Mesenchymal stem cell (in vitro differentiated cells and primary cell): ENCODE results near the gene P2RX2.

ENCODE experiments used
- DNase-seq: peaks from one replicate; pipeline ENCODE4 v3.0.0-alpha.2; 2013
- H2AFZ ChIP-seq: one replicate; pipeline ENCODE4 v1.6.1; 2013; ENCODE audit warnings: low read depth, mild to moderate bottlenecking, control low read depth, inconsistent platforms, low read length, moderate library complexity
- H2AK5ac ChIP-seq: 2 replicates; pipeline ENCODE4 v1.6.1; 2013; ENCODE audit warnings: low read length, moderate library complexity, mild to moderate bottlenecking, inconsistent platforms; ENCODE audit not compliant: severe bottlenecking
- H2BK120ac ChIP-seq: one replicate; pipeline ENCODE4 v1.6.1; 2013; ENCODE audit warnings: low read depth, mild to moderate bottlenecking, inconsistent platforms, low read length, moderate library complexity
- H2BK12ac ChIP-seq, 2 experiments: one replicate each; pipeline ENCODE4 v1.6.1; 2013; ENCODE audit warnings: inconsistent platforms in 2 of 2, low read length in 2 of 2, mild to moderate bottlenecking in 2 of 2, moderate library complexity in 2 of 2, control low read depth in 1 of 2
- H2BK15ac ChIP-seq: one replicate; pipeline ENCODE4 v1.6.1; 2013; ENCODE audit warnings: mild to moderate bottlenecking, low read depth, inconsistent platforms; ENCODE audit not compliant: poor library complexity, severe bottlenecking
- H2BK5ac ChIP-seq: 2 replicates; pipeline ENCODE4 v1.6.1; 2013; ENCODE audit warnings: low read depth, mild to moderate bottlenecking, low read length, control low read depth, inconsistent platforms; ENCODE audit not compliant: poor library complexity, severe bottlenecking
- H3K14ac ChIP-seq, 2 experiments: one replicate each; pipeline ENCODE4 v1.6.1; 2013; ENCODE audit warnings: inconsistent platforms in 2 of 2, low read length in 2 of 2, control low read depth in 1 of 2, mild to moderate bottlenecking in 1 of 2, moderate library complexity in 1 of 2
- H3K18ac ChIP-seq, 2 experiments: one replicate each; pipeline ENCODE4 v1.6.1; 2013; ENCODE audit warnings: inconsistent platforms in 2 of 2, low read length in 2 of 2, control low read depth in 1 of 2, low read depth in 1 of 2, mild to moderate bottlenecking in 1 of 2
- H3K23ac ChIP-seq, 2 experiments: one replicate each; pipeline ENCODE4 v1.6.1; 2013; ENCODE audit warnings: inconsistent platforms in 2 of 2, low read length in 2 of 2, mild to moderate bottlenecking in 2 of 2, moderate library complexity in 2 of 2, control low read depth in 1 of 2
- H3K27ac ChIP-seq: 2 replicates; pipeline ENCODE4 v1.5.1; 2013; ENCODE audit warnings: mild to moderate bottlenecking, moderate library complexity, low read length, control low read depth, inconsistent platforms; ENCODE audit not compliant: poor library complexity, severe bottlenecking
- H3K27me3 ChIP-seq, 2 experiments: 2 replicates each; pipeline versions ENCODE4 v1.6.1 to v1.7.0; 2013; ENCODE audit warnings: low read length in 2 of 2, mild to moderate bottlenecking in 2 of 2, moderate library complexity in 2 of 2, control low read depth in 1 of 2, inconsistent platforms in 1 of 2; ENCODE audit not compliant: control insufficient read depth in 1 of 2, insufficient read depth in 1 of 2
- H3K36me3 ChIP-seq, 2 experiments: 2 replicates each; pipeline versions ENCODE4 v1.6.1 to v1.7.0; 2013; ENCODE audit warnings: low read length in 2 of 2, control low read depth in 1 of 2, inconsistent platforms in 1 of 2, low read depth in 1 of 2, mild to moderate bottlenecking in 1 of 2; ENCODE audit not compliant: insufficient read depth in 2 of 2, control insufficient read depth in 1 of 2
- H3K4ac ChIP-seq, 2 experiments: one replicate each; pipeline ENCODE4 v1.6.1; 2013; ENCODE audit warnings: inconsistent platforms in 2 of 2, low read length in 2 of 2, mild to moderate bottlenecking in 2 of 2, moderate library complexity in 2 of 2, control low read depth in 1 of 2, low read depth in 1 of 2
- H3K4me1 ChIP-seq: 2 replicates; pipeline ENCODE4 v1.6.1; 2013; ENCODE audit warnings: low read depth, low read length, control low read depth; ENCODE audit not compliant: control insufficient read depth, insufficient read depth
- H3K4me2 ChIP-seq: 2 replicates; pipeline ENCODE4 v1.6.1; 2013; ENCODE audit warnings: low read length, mild to moderate bottlenecking, inconsistent platforms; ENCODE audit not compliant: poor library complexity, severe bottlenecking
- H3K4me3 ChIP-seq, 2 experiments: 2 replicates each; pipeline versions ENCODE4 v1.5.1 to v1.7.0; 2013; ENCODE audit warnings: low read length in 2 of 2, mild to moderate bottlenecking in 2 of 2, control low read depth in 1 of 2, low read depth in 1 of 2; ENCODE audit not compliant: insufficient read depth in 1 of 2
- H3K79me1 ChIP-seq: replicated peaks from 2 replicates; pipeline ENCODE4 v1.6.1; 2013; ENCODE audit warnings: mild to moderate bottlenecking, control low read depth, low read length, inconsistent platforms; ENCODE audit not compliant: poor library complexity, severe bottlenecking
- H3K9ac ChIP-seq: 2 replicates; pipeline ENCODE4 v1.7.0; 2013; ENCODE audit warnings: mild to moderate bottlenecking, low read length, moderate library complexity
- H3K9me3 ChIP-seq: 2 replicates; pipeline ENCODE4 v1.7.0; 2013; ENCODE audit warnings: mild to moderate bottlenecking, low read length; ENCODE audit not compliant: control insufficient read depth
- H4K8ac ChIP-seq: one replicate; pipeline ENCODE4 v1.6.1; 2013; ENCODE audit warnings: inconsistent platforms, mild to moderate bottlenecking, low read length, moderate library complexity
- H4K91ac ChIP-seq: one replicate; pipeline ENCODE4 v1.6.1; 2013; ENCODE audit warnings: mild to moderate bottlenecking, low read length, inconsistent platforms
- WGBS: methylation state at CpG from one replicate; pipeline ENCODE4 v1.1.7; 2013; ENCODE audit warnings: mixed read lengths; 5-methylcytosine and 5-hydroxymethylcytosine counted together

The P2RX2 gene

GRCh38 chr12:132587781-132588180, 30.8 kb upstream of the P2RX2 start:
- Histone ChIP-seq H2BK5ac (no peak overlapping the region), H2AFZ (no peak overlapping the region), H4K91ac (no peak overlapping the region), H3K4me3 (no peak overlapping the region), H3K4me1 (peaks cover 7% of the 10 kb centered on the region), H3K9ac (no peak overlapping the region), H3K23ac (no peak overlapping the region), H3K36me3 (peaks cover 0 to 18% of the 10 kb centered on the region in 2 experiments), H3K9me3 (peaks cover 6% of the 10 kb centered on the region), H2BK120ac (no peak overlapping the region), H3K79me1 (no peaks in the 10 kb centered on the region), H3K27ac (no peak overlapping the region), H3K4me2 (no peak overlapping the region), H2BK15ac (no peak overlapping the region), H2BK12ac (no peak overlapping the region), H2AK5ac (no peak overlapping the region), H3K4ac (no peak overlapping the region), H3K27me3 (peaks cover 7 to 77% of the 10 kb centered on the region in 2 experiments), H3K14ac (no peak overlapping the region), H3K18ac (no peak overlapping the region), H4K8ac (no peak overlapping the region)
- no peak for DNase-seq
- WGBS = 72% methylated on average over 3 of the region's 3 CpGs

- Histone ChIP-seq H3K9me3 (peaks cover 6% of the 10 kb centered on the region), H2BK5ac (no peak overlapping the region), H3K9ac (no peak overlapping the region), H3K36me3 (peaks cover 0 to 13% of the 10 kb centered on the region in 2 experiments), H2BK12ac (no peak overlapping the region), H2BK15ac (no peak overlapping the region), H2BK120ac (no peak overlapping the region), H3K23ac (no peak overlapping the region), H3K4ac (no peak overlapping the region), H3K18ac (no peak overlapping the region), H3K4me2 (no peak overlapping the region), H3K79me1 (no peaks in the 10 kb centered on the region), H3K14ac (no peak overlapping the region), H4K91ac (no peak overlapping the region), H3K27me3 (peaks cover 7 to 82% of the 10 kb centered on the region in 2 experiments), H3K27ac (no peak overlapping the region), H2AK5ac (no peak overlapping the region), H3K4me1 (peaks cover 3% of the 10 kb centered on the region), H2AFZ (no peak overlapping the region), H3K4me3 (no peak overlapping the region), H4K8ac (no peak overlapping the region)
- DNase-seq = no peak
- 72% methylated on average over 6 of the region's 6 CpGs for WGBS
Measured at GRCh38 chr12:132588319-132588718, 30.3 kb upstream of the P2RX2 start.

- Histone ChIP-seq H3K27me3 (peaks cover 7 to 85% of the 10 kb centered on the region in 2 experiments), H2AK5ac (no peak overlapping the region), H3K18ac (no peak overlapping the region), H3K4me2 (no peak overlapping the region), H3K4me1 (peaks cover 4% of the 10 kb centered on the region), H3K79me1 (no peaks in the 10 kb centered on the region), H3K14ac (no peak overlapping the region), H2BK120ac (no peak overlapping the region), H4K91ac (no peak overlapping the region), H3K27ac (no peak overlapping the region), H2BK12ac (no peak overlapping the region), H3K36me3 (peaks cover 0 to 9% of the 10 kb centered on the region in 2 experiments), H3K9ac (no peak overlapping the region), H3K23ac (no peak overlapping the region), H3K4me3 (no peak overlapping the region), H2BK5ac (no peak overlapping the region), H3K9me3 (peaks cover 6% of the 10 kb centered on the region), H4K8ac (no peak overlapping the region), H3K4ac (no peak overlapping the region), H2AFZ (no peak overlapping the region), H2BK15ac (no peak overlapping the region)
- 83% methylated on average over 17 of the region's 19 CpGs for WGBS
- peak; percentile 30 for DNase-seq
Measured at GRCh38 chr12:132588821-132589669, 29.5 kb upstream of the P2RX2 start.

- Histone ChIP-seq H3K27me3 (peaks cover 7 to 83% of the 10 kb centered on the region in 2 experiments), H4K91ac (no peak overlapping the region), H3K4me3 (no peak overlapping the region), H3K4me2 (no peak overlapping the region), H3K14ac (no peak overlapping the region), H2BK5ac (no peak overlapping the region), H2BK12ac (no peak overlapping the region), H2BK15ac (no peak overlapping the region), H3K18ac (no peak overlapping the region), H3K23ac (no peak overlapping the region), H3K9ac (no peak overlapping the region), H3K79me1 (no peaks in the 10 kb centered on the region), H3K36me3 (no peaks in the 10 kb centered on the region), H2AK5ac (no peak overlapping the region), H2BK120ac (no peak overlapping the region), H3K4ac (no peak overlapping the region), H3K27ac (no peak overlapping the region), H3K4me1 (peaks cover 13% of the 10 kb centered on the region), H4K8ac (no peak overlapping the region), H3K9me3 (peaks cover 6% of the 10 kb centered on the region), H2AFZ (no peak overlapping the region)
- no peak for DNase-seq
- WGBS = 91% methylated on average over 42 of the region's 45 CpGs
Measured at GRCh38 chr12:132591107-132591935, 27.3 kb upstream of the P2RX2 start.
